HG02884 (cell line): ENCODE results near the gene MARCKSL1.
"Not testable (repeated sequence)": the region's sequence is repeated elsewhere in the genome, so short reads cannot be mapped to it uniquely, and the experiment has no call there.

Experiments used
- ATAC-seq: cut with Tn5 transposase; IDR thresholded peaks from one replicate; pipeline ENCODE4 v1.9.1; 2021; ENCODE audit warnings: mild to moderate bottlenecking, moderate library complexity; ENCODE audit not compliant: unreplicated experiment

The MARCKSL1 gene, protein sequence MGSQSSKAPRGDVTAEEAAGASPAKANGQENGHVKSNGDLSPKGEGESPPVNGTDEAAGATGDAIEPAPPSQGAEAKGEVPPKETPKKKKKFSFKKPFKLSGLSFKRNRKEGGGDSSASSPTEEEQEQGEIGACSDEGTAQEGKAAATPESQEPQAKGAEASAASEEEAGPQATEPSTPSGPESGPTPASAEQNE

DNA sequence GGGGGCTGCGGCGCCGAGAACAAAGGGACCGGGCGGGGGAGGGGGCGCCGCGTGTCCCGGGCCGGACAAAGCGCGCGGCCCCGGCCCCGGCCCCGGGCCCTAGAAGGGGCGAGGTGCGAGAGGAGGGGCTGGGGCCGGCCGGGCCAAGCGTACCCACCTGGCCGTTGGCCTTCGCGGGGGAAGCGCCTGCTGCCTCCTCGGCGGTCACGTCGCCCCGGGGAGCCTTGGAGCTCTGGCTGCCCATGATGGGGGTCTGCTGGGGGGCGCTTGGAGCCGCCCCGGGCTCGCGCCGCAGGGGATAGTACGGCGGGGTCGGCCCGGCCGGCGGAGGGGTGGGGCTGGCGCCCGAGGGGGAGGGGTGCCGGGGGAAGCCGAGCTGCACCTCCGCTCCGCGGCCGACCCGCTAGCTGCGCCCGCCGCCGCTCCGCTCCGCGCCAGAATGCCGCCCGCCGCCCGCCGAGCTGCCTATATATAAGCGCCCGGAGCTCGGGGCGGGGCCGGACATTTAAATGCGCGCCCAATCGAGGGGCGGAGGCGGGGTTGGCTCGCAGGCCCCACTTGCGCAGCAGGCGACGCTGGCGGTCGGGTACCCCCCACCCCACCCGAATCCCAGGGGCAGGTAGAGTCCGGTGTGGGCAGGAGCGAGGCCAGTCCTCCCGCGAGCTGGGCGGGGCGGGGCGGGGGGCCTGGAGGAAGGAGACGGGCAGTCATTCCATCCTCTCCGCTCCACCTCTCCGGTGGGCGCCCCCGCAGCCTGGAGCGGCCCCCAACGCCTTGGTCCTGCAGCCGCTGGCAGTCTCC is at the start of gene MARCKSL1:
TSS of gene MARCKSL1 (minus strand) at position 444 of the 801 bp plus-strand sequence. CDS start at position 244, 200 bp downstream.
- ATAC-seq, result no peak

DNA sequence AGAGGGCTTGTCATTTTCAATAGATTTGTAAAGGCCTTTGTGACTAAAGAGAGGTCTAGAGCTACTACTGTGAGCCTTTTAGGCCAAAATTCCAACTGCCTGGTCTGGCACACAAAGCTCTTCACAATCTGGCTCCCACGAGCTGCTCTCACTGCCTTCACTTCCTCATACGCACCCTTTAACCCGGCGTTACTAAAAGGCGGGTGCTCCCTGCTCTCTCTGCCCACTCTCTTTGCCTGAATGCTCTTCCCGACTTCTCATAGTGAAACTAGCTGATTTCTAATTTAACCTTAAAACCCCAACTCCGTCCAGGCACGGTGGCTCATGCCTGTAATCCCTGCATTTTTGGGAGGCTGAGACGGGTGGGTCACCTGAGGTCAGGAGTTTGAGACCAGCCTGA is 44.0 kb upstream of the MARCKSL1 start:
- no peak for ATAC-seq

DNA sequence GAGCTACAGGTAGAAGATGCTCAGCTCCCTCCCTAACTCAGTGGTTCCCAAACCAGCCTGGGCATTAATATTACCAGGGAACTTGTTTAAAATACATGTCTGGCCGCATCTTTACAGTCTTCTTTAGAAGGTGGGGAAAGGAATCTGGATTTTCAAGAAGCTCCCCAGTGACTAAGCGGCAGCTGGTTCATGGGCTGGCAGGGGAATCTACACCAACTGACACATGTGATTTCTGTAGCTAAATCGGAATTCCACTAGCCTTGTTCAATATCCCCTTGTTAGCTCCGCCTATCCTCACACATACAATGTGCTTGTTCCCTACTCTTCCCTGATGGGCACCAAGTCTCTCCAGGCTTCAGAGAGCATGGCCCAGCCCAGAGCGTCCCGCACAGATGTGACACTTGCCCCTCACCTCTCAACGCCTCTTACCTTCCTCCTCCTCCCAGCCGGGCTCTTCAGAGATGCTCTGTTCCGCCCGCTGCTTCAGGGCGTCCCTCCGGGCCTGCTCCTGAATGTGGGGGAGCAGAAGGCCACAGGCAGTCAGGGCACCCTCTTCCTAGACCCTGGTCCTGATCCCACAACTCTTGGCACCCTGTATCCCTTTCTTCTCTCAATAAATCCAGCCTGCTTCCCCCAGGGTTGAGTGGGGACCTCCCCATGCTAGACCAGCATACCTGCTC is 41.6 kb upstream of the MARCKSL1 start:
- ATAC-seq, result no peak

DNA sequence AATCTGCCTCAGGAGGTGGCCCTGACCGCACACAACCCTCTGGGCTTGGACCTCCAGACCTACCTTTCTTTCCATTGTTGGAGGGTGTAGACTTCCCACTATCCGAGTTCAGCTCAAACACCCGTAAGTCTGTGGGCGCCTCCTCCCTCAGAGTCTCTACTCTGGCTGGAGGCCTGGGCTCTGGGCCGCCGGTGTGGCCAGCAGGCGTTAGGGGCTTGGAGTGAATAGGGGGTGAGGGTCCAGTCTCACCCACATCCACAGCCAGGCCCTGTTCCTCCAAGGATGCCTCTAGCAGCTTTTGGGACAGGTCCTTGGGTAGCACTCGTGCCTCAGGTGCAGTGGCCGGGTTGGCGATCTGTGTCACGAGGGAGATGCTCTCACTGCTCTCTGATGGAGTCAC is 40.2 kb upstream of the MARCKSL1 start:
- ATAC-seq, result no peak

DNA sequence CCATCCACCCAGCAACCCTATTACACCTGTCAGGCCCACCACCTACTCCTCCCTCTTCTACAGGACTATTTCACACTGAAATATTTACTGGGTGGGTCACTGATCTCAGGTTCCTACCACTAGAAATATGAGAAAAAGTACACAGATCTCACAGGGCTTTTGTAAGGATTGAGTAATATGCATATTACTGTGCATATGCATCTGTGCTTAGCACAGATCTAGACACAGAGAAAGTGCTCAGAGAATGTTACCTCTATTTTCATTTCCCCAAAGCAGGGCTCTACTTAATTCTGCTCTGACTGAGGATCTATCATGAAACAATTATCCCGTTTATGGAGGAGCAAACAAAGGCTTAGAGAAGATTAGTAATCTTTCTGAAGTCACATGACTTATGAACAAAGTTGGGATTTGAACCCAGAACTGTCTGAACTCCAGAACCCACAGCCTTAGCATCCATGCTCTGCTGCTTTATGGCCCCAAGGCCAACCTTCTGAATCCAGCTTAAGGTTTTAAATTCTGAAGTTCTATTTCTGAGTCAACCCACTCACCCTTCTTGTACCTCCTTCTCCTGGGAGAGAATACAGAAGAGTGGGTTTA is 38.1 kb upstream of the MARCKSL1 start:
- ATAC-seq, result no peak

DNA sequence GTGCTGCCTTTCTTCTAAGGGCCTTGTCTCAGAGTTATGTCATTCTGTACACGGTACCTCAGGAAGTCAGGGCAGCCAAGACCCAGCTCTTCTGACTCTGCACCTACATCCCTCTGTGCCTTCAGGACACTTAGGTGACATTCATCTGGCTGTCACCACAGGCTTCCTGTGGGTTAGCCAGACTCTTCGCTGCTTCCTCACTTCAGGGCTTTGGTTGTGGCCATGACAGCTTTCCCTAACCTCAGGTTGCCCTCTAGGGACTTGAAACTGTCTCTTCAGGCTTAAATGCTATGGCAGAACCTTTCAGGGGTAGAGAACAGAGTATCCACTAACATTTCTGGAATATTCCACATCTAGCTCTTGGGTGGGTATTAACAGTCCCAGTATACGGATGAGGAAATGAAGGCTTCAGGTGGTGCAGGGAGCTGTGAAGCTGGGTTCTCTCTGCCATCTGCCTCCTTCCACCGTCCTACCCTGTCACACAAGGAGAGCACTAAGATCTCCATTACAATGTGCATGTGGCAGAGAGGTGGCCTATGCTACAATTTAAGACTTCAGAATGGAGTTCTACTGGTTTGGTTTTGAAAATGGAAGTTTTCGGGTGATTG is 36.2 kb upstream of the MARCKSL1 start:
- no peak for ATAC-seq

DNA sequence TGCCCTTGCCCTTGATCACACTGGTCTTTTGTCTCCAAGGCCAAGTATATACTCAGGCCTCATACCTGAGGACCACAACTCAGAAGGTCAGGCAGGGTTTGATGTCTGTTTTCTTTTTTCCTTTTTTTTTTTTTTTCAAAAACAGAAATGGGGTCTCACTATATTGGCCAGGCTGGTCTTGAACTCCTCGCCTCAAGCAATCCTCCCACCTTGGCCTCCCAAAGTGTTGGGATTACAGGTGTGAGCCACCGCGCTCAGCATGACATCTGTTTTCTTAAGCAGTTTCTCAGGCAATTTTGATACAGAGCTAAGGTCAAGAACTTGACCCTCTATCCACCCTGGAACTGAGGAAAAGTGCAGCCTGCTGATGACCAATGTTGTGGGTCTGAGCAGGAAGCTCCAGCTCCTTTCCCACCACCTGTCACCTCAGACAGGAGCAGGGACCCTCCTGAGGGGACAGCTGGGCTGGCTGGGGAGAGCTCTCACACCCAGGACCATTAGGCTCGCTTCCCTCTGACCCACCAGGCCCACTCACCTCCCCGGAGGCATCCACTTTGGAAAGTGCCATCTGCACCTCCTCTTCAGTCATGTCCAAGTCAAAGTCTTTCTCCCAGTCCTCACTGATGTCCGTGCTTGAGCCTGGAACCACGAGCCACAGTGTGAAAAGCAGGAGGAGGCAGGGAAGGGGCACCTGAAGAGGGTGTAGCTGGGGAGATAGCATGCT is 32.0 kb upstream of the MARCKSL1 start:
- ATAC-seq, result no peak

DNA sequence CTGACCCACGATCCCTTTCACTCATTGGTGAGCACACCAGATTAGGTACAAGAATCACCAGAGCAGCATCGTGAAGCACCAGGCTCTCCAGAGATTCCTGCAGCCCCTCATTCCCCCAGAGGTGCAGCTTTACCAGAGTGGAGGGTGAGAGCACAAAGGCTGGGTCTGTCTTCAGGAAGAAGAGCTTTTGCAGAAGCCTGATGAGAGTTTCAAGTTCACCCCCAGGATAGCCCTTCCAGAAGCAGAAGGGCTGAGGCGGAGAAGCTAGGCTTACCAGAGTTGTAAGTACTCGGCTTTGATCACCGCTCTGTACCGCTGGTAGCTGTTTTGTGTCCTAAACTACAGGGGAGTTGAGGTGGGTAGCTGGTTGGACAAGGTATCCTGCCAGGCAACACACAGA is 29.4 kb upstream of the MARCKSL1 start:
- no peak for ATAC-seq

DNA sequence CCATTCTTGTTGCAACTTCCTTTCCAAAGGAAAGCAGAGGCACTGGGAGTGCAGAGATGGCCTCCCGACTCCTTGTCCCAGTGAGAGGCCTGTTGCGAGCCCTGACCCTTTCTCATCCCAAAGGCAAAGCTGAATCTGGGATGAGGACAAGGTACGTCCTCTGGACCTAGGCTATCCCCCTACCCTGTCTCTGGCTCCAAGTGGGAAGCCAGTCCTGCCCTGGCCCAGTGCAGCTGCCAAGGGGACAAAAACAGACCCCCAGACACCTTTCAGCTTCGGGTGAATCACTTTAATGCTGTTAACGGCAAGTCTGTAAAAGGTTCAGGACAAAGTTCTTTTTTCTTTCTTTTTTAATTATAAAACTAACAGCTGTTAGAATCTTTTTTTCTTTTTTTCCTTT is 28.8 kb upstream of the MARCKSL1 start:
- ATAC-seq, result no peak

DNA sequence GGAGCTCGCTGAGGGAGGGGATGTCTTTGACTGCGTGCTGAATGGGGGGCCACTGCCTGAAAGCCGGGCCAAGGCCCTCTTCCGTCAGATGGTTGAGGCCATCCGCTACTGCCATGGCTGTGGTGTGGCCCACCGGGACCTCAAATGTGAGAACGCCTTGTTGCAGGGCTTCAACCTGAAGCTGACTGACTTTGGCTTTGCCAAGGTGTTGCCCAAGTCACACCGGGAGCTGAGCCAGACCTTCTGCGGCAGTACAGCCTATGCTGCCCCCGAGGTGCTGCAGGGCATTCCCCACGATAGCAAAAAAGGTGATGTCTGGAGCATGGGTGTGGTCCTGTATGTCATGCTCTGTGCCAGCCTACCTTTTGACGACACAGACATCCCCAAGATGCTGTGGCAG is 27.7 kb upstream of the MARCKSL1 start:
- no peak for ATAC-seq

DNA sequence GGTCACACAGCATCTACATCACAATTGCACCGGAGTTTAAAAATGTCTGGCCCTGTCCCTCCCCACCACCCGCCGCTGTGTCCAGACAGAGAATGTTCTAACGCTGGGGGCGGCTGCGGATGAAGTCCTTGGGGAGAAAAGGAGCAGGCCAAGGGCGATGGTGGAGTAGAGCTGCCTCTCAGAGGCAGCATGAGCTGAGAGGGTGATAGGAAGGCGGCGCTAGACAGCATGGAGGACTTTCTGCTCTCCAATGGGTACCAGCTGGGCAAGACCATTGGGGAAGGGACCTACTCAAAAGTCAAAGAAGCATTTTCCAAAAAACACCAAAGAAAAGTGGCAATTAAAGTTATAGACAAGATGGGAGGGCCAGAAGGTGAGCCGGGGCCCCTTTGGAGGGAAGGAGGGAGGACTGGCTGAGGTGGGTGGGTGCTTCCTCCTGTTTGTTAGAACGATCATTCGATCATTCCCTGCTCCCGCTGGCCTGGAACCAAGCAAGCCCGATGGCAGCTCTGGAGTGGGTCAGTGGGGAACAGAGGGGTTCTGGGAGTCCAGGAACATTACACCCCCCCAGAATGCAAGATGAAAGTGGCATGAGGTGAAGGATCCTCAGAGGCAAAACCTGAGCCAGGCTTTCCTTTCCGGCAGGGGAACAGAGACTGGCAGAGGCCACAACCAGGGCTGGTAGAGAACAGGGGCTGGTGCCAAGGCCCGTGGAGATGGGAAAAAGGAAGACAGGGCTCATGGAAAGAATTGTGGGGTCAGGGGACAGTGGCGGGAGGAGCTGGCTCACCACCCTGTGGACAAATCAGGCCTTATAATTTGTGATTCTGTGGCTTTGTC is 26.7 kb upstream of the MARCKSL1 start, which contains the start of the genes FAM229A and TSSK3:
TSS of gene FAM229A (minus strand) at position 12 of the 840 bp plus-strand sequence. CDS start 394 bp downstream, outside the sequence.
TSS of gene TSSK3 (plus strand) at position 66 of the 840 bp plus-strand sequence. CDS start at position 229, 163 bp downstream.
- no peak for ATAC-seq

DNA sequence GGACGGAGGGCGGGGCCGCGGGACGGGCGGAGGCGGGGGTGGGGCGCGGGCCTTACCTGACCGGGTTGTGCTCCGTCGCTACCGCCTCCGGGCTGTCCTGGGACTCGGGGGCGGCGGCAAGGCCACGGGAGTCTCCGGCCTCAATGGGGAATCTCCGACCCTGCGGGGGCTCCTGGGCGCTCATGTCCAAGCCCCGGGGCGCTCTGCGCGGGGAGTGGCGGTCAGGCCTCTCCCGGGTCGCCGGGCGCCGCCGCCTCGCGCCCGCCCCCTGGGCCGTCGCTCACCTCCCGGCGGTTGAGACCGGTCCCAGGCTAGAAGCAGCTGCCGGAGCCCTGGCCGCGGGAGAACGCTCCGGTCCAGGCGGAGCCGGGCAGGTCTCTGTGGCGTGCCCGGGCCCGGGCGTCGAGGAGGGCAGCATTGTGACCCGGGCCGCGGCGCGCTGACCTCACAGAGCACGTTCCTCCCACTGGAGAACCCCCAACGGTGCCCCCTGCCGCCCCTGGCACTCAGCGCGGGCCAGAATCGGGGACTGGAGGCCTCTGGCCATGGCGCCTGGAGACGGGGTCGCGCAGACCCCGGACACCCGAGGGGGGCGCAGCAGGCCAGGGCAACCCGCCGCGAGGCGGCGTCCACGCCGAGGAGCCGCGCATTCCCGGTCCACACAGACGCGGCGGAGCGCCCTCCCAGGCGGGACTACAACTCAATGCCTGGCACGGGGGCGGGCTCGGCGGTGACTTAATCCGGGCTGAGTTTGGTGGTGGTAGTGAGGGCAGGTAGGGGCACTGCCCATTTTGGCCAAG is 25.8 kb upstream of the MARCKSL1 start:
- ATAC-seq, result no peak

DNA sequence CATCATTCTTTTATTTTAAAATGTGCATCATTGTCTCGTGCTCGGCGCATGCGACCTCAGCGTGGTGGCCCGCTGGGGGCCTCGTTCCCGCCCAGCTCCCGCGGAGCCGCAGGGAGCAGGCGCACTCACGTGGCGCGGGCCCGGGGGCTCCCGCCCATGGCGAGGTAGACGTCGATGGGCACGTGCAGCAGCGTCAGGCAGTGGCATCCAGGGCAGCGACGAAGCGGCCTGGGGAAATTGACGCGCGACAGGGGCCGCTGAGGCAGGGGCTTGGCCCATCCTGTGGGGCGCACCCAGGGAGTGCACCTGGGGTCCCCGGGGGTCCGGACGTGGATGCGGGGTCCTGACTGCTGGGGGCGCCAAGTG is 25.3 kb upstream of the MARCKSL1 start:
- ATAC-seq, result no peak

DNA sequence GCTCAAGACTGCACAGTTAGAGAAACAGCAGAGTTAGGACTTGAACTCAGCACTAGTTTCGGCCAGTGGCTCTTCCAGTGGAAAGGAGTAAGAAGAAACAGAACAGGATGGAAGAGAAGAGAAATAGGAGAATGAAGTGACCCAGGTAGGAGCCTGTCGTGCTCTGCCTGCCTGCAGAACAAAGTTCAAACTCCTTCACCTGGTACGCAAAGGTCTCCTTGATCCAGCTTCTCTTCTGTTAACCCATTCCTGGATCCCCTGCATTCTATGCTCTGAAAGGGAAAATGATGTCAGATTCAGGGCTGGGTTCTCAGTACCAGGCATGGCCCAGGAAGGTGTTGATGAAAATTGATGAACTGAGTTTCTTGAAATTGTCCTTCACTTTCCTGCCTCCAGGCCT is 22.4 kb upstream of the MARCKSL1 start:
- no peak for ATAC-seq

DNA sequence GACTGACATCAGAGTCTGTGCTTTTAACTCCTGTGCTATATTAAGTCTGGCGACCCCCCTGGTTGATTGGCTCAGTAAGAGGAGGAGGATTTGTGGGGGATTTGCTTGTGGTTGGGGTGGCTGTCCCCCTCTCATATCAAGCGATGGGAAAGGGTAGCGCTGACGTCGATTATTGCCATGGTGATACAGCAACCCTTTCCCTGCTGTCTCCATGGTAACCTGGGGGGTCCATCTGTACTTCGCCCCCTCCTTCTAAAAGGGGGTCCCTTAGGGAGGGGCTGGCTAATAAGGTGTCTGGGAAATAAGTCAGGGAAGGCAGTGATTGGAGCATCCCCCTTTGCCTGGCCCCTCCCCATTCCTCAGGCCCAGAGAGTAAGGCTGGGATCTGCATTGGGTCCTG is 21.6 kb upstream of the MARCKSL1 start:
- ATAC-seq, result no peak

DNA sequence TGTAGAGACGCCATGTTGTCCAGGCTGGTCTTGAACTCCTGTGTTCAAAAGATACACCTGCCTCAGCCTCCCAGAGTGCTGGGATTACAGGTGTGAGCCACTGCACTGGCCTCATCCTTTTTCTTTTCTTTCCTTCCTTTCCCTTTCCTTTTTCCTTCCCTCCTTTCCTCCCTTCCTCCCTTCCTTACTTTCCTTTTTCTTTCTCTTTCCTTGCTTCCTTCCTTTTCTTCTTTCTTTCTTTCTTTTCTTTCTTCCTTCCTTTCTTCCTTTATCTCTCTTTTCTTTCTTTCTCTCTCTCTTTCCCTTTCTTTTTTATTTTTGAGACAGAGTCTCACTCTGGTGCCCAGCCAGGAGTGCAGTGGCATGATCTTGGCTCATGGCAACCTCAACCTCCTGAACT is 20.4 kb upstream of the MARCKSL1 start:
- ATAC-seq, result no peak

DNA sequence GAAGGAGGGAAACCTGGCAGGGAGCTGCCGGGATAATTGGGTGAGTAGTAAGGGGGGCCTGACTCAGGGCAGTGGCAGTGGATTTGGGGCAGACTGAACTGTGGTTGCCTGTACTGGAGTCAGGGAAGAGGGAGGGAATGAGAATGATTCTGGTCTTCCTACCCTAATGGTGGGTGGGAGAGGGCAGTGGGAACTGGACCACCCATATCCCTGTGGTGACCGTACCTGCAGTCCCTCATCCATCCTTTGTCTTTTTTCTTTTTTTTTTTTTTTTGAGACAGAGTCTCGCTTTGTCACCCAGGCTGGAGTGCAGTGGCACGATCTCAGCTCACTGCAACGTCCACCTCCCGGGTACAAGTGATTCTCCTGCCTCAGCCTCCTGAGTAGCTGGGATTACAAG is 19.7 kb upstream of the MARCKSL1 start:
- not testable (repeated sequence) for ATAC-seq

DNA sequence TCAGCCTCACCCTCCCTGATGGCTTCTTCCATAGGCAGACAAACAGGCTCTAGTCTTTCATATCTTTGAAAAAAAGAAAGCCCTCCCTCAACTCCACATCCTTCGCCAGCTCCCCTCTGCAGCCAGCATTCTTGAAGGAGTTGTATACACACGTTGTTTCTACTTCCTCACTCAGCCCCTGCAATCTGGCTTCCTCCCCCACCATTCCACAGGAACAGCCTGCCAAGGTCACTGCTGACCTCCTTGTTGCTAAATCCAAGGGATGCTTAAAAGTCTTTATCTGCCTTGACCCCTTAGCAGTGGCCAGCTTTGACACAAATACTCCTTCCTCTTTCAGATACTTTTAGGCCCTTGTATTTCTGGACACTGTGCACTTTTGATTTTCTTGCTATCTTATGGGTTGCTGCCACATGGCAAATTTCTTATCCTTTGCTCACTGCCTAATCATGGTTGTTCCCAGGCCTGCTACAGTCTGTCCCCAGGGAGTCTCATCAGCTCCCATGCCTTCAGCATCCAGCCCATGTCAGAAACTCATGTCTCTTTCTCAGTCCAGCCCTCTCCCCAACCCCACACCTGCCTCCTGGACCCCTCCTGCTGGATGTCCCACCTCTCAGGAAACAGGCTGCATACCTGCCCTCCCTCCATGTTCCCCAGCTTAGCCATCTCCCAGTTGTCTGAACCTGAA is 18.0 kb upstream of the MARCKSL1 start:
- ATAC-seq, result no peak
